WTC11 (cell line): Measurements from ENCODE around the gene NEDD4L.

Source experiments
- CREB1 ChIP-seq: sonication (generic); formaldehyde crosslinking; IDR thresholded peaks from 2 replicates; pipeline ENCODE4 v1.8.0; 2023; ENCODE audit warnings: mild to moderate bottlenecking, missing genetic modification reagents
- CTCF ChIP-seq: fragments of 200-600 bp; IDR thresholded peaks from 2 replicates; pipeline ENCODE4 v1.8.0; 2022; ENCODE audit warnings: antibody characterized with exemption
- ETV6 ChIP-seq: sonication (generic); formaldehyde crosslinking; IDR thresholded peaks from 2 replicates; pipeline ENCODE4 v1.8.1; 2022; ENCODE audit warnings: mild to moderate bottlenecking, missing genetic modification reagents
- GRHL2 ChIP-seq: fragments of 250-450 bp; sonication (Bioruptor Pico); IDR thresholded peaks from 2 replicates; pipeline ENCODE4 v1.8.0; 2022; ENCODE audit warnings: mild to moderate bottlenecking, moderate library complexity; ENCODE audit not compliant: insufficient replicate concordance, severe bottlenecking
- IRF2 ChIP-seq: sonication (generic); formaldehyde crosslinking; IDR thresholded peaks from 2 replicates; pipeline ENCODE4 v1.8.0; 2022; ENCODE audit warnings: low read depth, missing genetic modification reagents, borderline replicate concordance
- KAT7 ChIP-seq: sonication (generic); formaldehyde crosslinking; IDR thresholded peaks from 2 replicates; pipeline ENCODE4 v1.8.1; 2023; ENCODE audit warnings: missing genetic modification reagents, mild to moderate bottlenecking, borderline replicate concordance
- MLX ChIP-seq: sonication (generic); formaldehyde crosslinking; IDR thresholded peaks from 2 replicates; pipeline ENCODE4 v1.8.1; 2023; ENCODE audit warnings: mild to moderate bottlenecking, missing genetic modification reagents, moderate library complexity
- NFE2L1 ChIP-seq: sonication (generic); formaldehyde crosslinking; IDR thresholded peaks from 2 replicates; pipeline ENCODE4 v1.8.1; 2023; ENCODE audit warnings: missing genetic modification reagents
- USF2 ChIP-seq: sonication (generic); formaldehyde crosslinking; IDR thresholded peaks from 2 replicates; pipeline ENCODE4 v1.8.1; 2023; ENCODE audit warnings: mild to moderate bottlenecking, missing genetic modification reagents, moderate library complexity
- ZNF138 ChIP-seq: sonication (generic); formaldehyde crosslinking; conservative IDR thresholded peaks from 2 replicates; pipeline ENCODE4 v1.8.1; 2022; ENCODE audit warnings: mild to moderate bottlenecking, moderate library complexity, missing genetic modification reagents

- TF ChIP-seq NFE2L1 (CRISPR knock-in tag) (no peak), ETV6 (no peak), ZNF138 (CRISPR knock-in tag) (no peak), CTCF (no peak), MLX (no peak), KAT7 (CRISPR knock-in tag) (no peak), IRF2 (CRISPR knock-in tag) (no peak), USF2 (CRISPR knock-in tag) (no peak), CREB1 (no peak), GRHL2 (CRISPR knock-in tag) (no peak)
These were observed 304.9 kb downstream of the NEDD4L start for GRCh38 chr18:58348951-58349350.
